Activated gamma-delta T cell (primary cell): ENCODE results near the gene DAGLA.
"Not testable (repeated sequence)": the region's sequence is repeated elsewhere in the genome, so short reads cannot be mapped to it uniquely, and the experiment has no call there.

Source experiments
- DNase-seq: peaks from one replicate; lab custom pipeline; 2025; lab: John Stamatoyannopoulos, UW
- total RNA-seq, 2 donors: gene quantifications; one replicate each; lab custom pipeline; 2026; lab: John Stamatoyannopoulos, UW

The DAGLA gene
- 0.15 to 0.48 reads per million in 2 donors for total RNA-seq

- DNase-seq, result peak; percentile 67
Observed at GRCh38 chr11:61679893-61680621, at the start of gene DAGLA. DAGLA (plus strand) TSS chr11:61680391; CDS start chr11:61720156, 39,765 bp downstream.

- DNase-seq, result no peak
Observed at GRCh38 chr11:61632096-61632495, 48.1 kb upstream of the DAGLA start.

- DNase-seq, result no peak
Observed at GRCh38 chr11:61635304-61635703, 44.9 kb upstream of the DAGLA start.

GRCh38 chr11:61635787-61636186, 44.4 kb upstream of the DAGLA start:
- DNase-seq, result no peak

- DNase-seq, result no peak
Observed at GRCh38 chr11:61636676-61637075, 43.5 kb upstream of the DAGLA start.

GRCh38 chr11:61637277-61637676, 42.9 kb upstream of the DAGLA start:
- no peak for DNase-seq

GRCh38 chr11:61639816-61640443, 40.3 kb upstream of the DAGLA start:
- no peak for DNase-seq

- no peak for DNase-seq
Observed at GRCh38 chr11:61642162-61642561, 38.0 kb upstream of the DAGLA start.

GRCh38 chr11:61645179-61645868, 34.9 kb upstream of the DAGLA start:
- no peak for DNase-seq

GRCh38 chr11:61647529-61647928, 32.7 kb upstream of the DAGLA start:
- no peak for DNase-seq

GRCh38 chr11:61650781-61651571, 29.2 kb upstream of the DAGLA start:
- no peak for DNase-seq

- DNase-seq, result no peak
Observed at GRCh38 chr11:61652135-61652534, 28.1 kb upstream of the DAGLA start.

- DNase-seq, result no peak
Observed at GRCh38 chr11:61654397-61654829, 25.8 kb upstream of the DAGLA start.

GRCh38 chr11:61655266-61656159, 24.7 kb upstream of the DAGLA start:
- DNase-seq, result not testable (repeated sequence)

- no peak for DNase-seq
Observed at GRCh38 chr11:61656347-61657077, 23.7 kb upstream of the DAGLA start.

GRCh38 chr11:61657566-61658290, 22.5 kb upstream of the DAGLA start:
- no peak for DNase-seq

- no peak for DNase-seq
Observed at GRCh38 chr11:61659413-61660196, 20.6 kb upstream of the DAGLA start.

- DNase-seq, result not testable (repeated sequence)
Observed at GRCh38 chr11:61660997-61661396, 19.2 kb upstream of the DAGLA start.
